Measurements from ENCODE around the gene SDK1. TPM values are rescaled to one million over a fixed set of nuclear protein-coding genes. Genes with fewer than 3 reads are reported as not detected.

SDK1 gene
- total RNA-seq, 2 donors from 2014 or later = 19.8 to 32.4 TPM

DNA sequence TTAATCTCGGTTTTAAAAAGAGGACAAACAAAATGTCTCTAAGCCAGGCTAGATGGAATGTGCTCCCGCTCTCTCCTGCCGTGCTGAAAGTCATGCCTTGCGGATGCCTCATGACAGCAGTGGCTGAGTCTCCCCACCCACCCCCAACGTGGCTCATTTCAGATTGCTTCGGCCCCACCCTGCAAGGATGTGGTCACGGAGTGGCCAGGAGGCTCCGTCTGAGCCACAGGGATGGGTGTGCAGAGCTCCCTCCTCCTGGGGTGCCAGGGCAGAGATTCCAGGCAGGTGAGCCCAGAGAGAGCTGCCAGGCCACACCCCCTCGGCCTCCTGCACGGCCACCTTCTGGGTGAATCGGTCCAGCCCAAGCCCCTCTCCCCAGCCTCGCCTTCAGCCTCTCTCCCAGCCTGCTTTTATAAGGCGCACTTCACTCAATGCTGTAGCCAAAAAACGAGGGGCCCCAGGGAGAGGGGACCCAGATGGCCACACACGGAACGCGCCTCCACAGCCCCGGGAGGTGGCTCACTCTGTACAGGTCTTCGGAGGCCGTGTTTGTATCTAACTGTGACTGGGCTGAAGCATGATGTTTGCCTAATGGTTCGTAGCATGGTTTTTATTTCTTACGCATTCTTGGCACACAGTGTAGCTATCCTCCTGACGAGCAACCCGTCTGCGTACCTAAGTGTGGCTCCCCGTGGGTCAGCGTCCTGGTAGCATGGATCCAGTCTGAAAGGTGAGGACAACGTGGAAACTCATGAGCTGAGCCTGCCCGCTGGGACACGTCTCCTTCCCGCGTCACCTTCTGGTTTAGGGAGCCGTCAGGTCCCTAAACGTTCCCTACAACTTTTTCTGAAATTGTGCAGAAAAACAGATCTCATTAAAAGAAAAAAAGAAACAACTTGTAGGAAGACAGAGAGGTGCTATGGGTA is 967.3 kb downstream of the SDK1 start:
- Histone ChIP-seq H3K36me3 (replicated peaks in 1 of 2; ENCODE audit: insufficient read depth in 1 of 2, low read depth in 2 of 2) (no peaks in the 10 kb centered on the region), H3K27ac (no peak overlapping the region), H3K27me3 (no peaks in the 10 kb centered on the region), H3K9me3 (no peaks in the 10 kb centered on the region), H3K4me3 (no peak overlapping the region), H3K4me1 (no peaks in the 10 kb centered on the region)
- intact Hi-C loops (cut with DNase I) = no loop called here
- WGBS, 2 donors = 80 to 86% methylated on average over 21 to 34 of the region's 34 CpGs
- no peak for DNase-seq
- TF ChIP-seq, protein P1, sequence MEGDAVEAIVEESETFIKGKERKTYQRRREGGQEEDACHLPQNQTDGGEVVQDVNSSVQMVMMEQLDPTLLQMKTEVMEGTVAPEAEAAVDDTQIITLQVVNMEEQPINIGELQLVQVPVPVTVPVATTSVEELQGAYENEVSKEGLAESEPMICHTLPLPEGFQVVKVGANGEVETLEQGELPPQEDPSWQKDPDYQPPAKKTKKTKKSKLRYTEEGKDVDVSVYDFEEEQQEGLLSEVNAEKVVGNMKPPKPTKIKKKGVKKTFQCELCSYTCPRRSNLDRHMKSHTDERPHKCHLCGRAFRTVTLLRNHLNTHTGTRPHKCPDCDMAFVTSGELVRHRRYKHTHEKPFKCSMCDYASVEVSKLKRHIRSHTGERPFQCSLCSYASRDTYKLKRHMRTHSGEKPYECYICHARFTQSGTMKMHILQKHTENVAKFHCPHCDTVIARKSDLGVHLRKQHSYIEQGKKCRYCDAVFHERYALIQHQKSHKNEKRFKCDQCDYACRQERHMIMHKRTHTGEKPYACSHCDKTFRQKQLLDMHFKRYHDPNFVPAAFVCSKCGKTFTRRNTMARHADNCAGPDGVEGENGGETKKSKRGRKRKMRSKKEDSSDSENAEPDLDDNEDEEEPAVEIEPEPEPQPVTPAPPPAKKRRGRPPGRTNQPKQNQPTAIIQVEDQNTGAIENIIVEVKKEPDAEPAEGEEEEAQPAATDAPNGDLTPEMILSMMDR (IDR thresholded peaks at IDR 0.05) = no peak
- no peak for TF ChIP-seq POLR2A (IDR thresholded peaks at IDR 0.05)
- ATAC-seq = no peak

DNA sequence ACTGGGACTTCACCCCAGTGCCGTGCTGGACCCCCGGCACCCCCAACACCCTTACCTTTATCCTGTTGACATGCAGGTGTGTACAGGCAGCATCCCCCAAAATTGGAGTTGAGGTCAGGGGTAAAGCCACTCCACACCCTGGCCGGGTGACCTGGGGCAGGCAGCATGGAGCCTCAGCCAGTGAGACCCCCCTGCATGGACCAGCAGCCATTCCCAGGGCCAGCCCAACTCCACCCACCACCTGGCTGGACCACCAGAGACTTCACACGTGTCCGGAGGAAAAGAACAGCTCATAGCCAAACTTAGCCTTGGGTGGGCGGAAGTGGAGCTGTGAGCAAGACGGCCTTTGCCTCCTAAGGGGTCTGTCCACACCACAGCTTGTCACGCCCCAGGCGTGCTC is 968.0 kb downstream of the SDK1 start:
- TF ChIP-seq POLR2A (IDR thresholded peaks at IDR 0.05) = no peak
- TF ChIP-seq, protein P1 (IDR thresholded peaks at IDR 0.05) = no peak
- WGBS, 2 donors = 92 to 95% methylated on average over 3 to 9 of the region's 9 CpGs
- Histone ChIP-seq H3K36me3 (replicated peaks in 1 of 2; ENCODE audit: insufficient read depth in 1 of 2, low read depth in 2 of 2) (no peaks in the 10 kb centered on the region), H3K27me3 (no peaks in the 10 kb centered on the region), H3K9me3 (peaks cover 0 to 2% (median 0%) of the 10 kb centered on the region in 3 donors), H3K4me3 (no peak overlapping the region), H3K27ac (no peak overlapping the region), H3K4me1 (no peaks in the 10 kb centered on the region)
- intact Hi-C loops (cut with DNase I) = no loop called here
- DNase-seq (no peak), ATAC-seq (no peak)

DNA sequence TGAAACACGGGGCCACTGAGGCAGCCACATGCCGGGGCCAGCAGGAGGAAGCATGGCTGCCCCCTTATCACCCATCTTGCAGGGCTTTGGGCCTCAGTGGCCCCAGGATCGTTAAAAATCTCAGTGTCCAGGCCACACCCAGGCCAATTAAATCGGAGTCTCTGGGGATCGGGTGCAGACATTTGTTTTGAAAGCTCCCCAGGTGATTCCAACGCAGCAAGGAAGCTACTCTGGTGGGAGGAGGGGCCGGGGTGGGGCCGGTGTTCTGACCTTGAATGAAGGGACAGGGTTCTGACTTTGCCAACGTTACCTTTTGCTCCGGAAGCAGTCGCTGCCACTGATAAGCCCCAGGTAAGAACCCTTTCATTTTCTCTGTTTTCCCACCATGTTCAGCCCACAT is 968.7 kb downstream of the SDK1 start:
- 71 to 79% methylated on average over 4 to 11 of the region's 11 CpGs for WGBS, 2 donors
- TF ChIP-seq, protein P1 (IDR thresholded peaks at IDR 0.05) = no peak
- TF ChIP-seq POLR2A (IDR thresholded peaks at IDR 0.05) = no peak
- intact Hi-C loops (cut with DNase I) = no loop called here

DNA sequence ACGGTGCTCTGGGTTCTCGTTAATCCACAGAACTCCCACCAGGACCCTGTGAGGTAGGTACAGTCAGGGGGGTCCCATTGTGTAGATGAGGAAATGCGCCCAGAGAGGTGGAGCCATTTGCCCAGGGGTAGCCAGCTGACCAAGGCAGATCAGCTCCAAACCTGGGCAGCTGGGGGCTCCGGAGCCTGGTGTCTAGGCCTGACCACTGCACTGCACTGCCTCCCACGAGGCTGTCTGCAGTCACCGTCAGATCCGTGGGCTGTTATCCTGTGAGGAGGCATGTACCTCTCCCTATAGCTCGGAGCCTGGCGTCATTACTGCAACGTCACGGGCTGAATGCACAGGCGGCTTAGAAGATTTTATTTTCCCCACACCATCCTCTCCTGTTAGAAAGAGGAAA is 969.2 kb downstream of the SDK1 start:
- H3K4me1 ChIP-seq = no peaks in the 10 kb centered on the region
- TF ChIP-seq POLR2A (IDR thresholded peaks at IDR 0.05) = no peak
- TF ChIP-seq, protein P1 (IDR thresholded peaks at IDR 0.05) = no peak
- no peak overlapping the region for H3K27ac ChIP-seq
- DNase-seq = no peak
- no peaks in the 10 kb centered on the region for H3K27me3 ChIP-seq
- H3K36me3 ChIP-seq (replicated peaks in 1 of 2; ENCODE audit: insufficient read depth in 1 of 2, low read depth in 2 of 2) = no peaks in the 10 kb centered on the region
- no peak overlapping the region for H3K4me3 ChIP-seq
- peaks cover 0 to 8% (median 0%) of the 10 kb centered on the region in 3 donors for H3K9me3 ChIP-seq
- WGBS, 2 donors = 93 to 99% methylated on average over 6 to 12 of the region's 12 CpGs
- intact Hi-C loops (cut with DNase I) = no loop called here
- ATAC-seq = no peak

More for the DNA sequence above, 968.7 kb downstream of the SDK1 start:
- H3K36me3 ChIP-seq (replicated peaks in 1 of 2; ENCODE audit: insufficient read depth in 1 of 2, low read depth in 2 of 2) = no peaks in the 10 kb centered on the region
- no peaks in the 10 kb centered on the region for H3K4me1 ChIP-seq
- ATAC-seq (no peak), DNase-seq (no peak)
- no peak overlapping the region for H3K4me3 ChIP-seq
- H3K27ac ChIP-seq = no peak overlapping the region
- peaks cover 0 to 8% (median 0%) of the 10 kb centered on the region in 3 donors for H3K9me3 ChIP-seq
- no peaks in the 10 kb centered on the region for H3K27me3 ChIP-seq

All from body of pancreas (tissue), 4 donors.